K562 (cell line): ENCODE measurements around the gene TPX2. TPM values are rescaled to one million over a fixed set of nuclear protein-coding genes. Genes with fewer than 3 reads are reported as not detected.
A peak's percentile ranks its signal among the peaks of the same experiment; 100 is the strongest.

Source experiments
- CSDE1 ChIP-seq, 2 experiments: fragments of 450-650 bp; IDR thresholded peaks; 2 replicates each; pipeline ENCODE4 v1.6.1; 2016; ENCODE audit warnings: mild to moderate bottlenecking in 1 of 2
- DACH1 ChIP-seq: fragments of 450-650 bp; IDR thresholded peaks from 2 replicates; pipeline ENCODE4 v1.6.1; 2018; ENCODE audit not compliant: partially characterized antibody
- ELK3 ChIP-seq: fragments of 450-650 bp; formaldehyde crosslinking; IDR thresholded peaks from 2 replicates; pipeline ENCODE4 v1.4.0; 2020; ENCODE audit warnings: mild to moderate bottlenecking
- FOXP4 ChIP-seq: sonication (generic); formaldehyde crosslinking; IDR thresholded peaks from 2 replicates; pipeline ENCODE4 v1.8.0; 2022; ENCODE audit warnings: mild to moderate bottlenecking, missing genetic modification reagents, borderline replicate concordance
- GATA2 ChIP-seq: sonication (generic); formaldehyde crosslinking; IDR thresholded peaks from 2 replicates; pipeline ENCODE4 v1.4.0; 2020; ENCODE audit warnings: mild to moderate bottlenecking, missing genetic modification reagents
- GTF3C2 ChIP-seq: IDR thresholded peaks from 3 replicates; pipeline ENCODE4 v1.6.1; 2011; ENCODE audit warnings: borderline replicate concordance, mild to moderate bottlenecking, moderate library complexity; ENCODE audit not compliant: insufficient read length; ENCODE audit errors: extremely low read depth
- HDGF ChIP-seq: fragments of 450-650 bp; IDR thresholded peaks from 2 replicates; pipeline ENCODE4 v1.6.1; 2016
- MAX ChIP-seq: sonication (generic); formaldehyde crosslinking; IDR thresholded peaks from 2 replicates; pipeline ENCODE4 v1.9.0; 2022; ENCODE audit warnings: mild to moderate bottlenecking, missing genetic modification reagents
- MCM2 ChIP-seq: fragments of 450-650 bp; IDR thresholded peaks from 2 replicates; pipeline ENCODE4 v1.6.1; 2017; ENCODE audit warnings: low read depth, mild to moderate bottlenecking
- NCOA4 ChIP-seq: fragments of 450-650 bp; IDR thresholded peaks from 2 replicates; pipeline ENCODE4 v1.6.1; 2018; ENCODE audit warnings: mild to moderate bottlenecking; ENCODE audit not compliant: partially characterized antibody
- NFATC3 ChIP-seq: fragments of 450-650 bp; IDR thresholded peaks from 2 replicates; pipeline ENCODE4 v1.6.1; 2017; ENCODE audit warnings: mild to moderate bottlenecking
- SIN3A ChIP-seq, 2 experiments: fragments of 150-350 bp in 1 of 2; IDR thresholded peaks; 2 replicates each; pipeline ENCODE4 v1.6.1; 2011 to 2016; ENCODE audit warnings: borderline replicate concordance in 2 of 2, low read depth in 2 of 2, low read length in 2 of 2, mild to moderate bottlenecking in 2 of 2, moderate library complexity in 2 of 2; ENCODE audit not compliant: control insufficient read depth in 1 of 2
- TCF7 ChIP-seq: sonication (generic); IDR thresholded peaks from 2 replicates; pipeline ENCODE4 v1.6.1; 2016; ENCODE audit warnings: antibody characterized with exemption, borderline replicate concordance
- TRIM25 ChIP-seq: fragments of 450-650 bp; IDR thresholded peaks from 2 replicates; pipeline ENCODE4 v1.7.0; 2016; ENCODE audit warnings: borderline replicate concordance
- ZBTB8A ChIP-seq: fragments of 450-650 bp; IDR thresholded peaks from 2 replicates; pipeline ENCODE4 v1.6.1; 2018; ENCODE audit warnings: mild to moderate bottlenecking, moderate library complexity; ENCODE audit not compliant: partially characterized antibody
- ZNF146 ChIP-seq: IDR thresholded peaks from one replicate; pipeline ENCODE4 v1.6.1; 2018; ENCODE audit warnings: missing compliant biosample characterization; ENCODE audit not compliant: unreplicated experiment
- ZNF174 ChIP-seq: fragments of 250-450 bp; sonication (Bioruptor Pico); IDR thresholded peaks from 2 replicates; pipeline ENCODE4 v1.4.0; 2020; ENCODE audit warnings: mild to moderate bottlenecking
- ZNF764 ChIP-seq: fragments of 250-450 bp; sonication (Bioruptor Pico); IDR thresholded peaks from 2 replicates; pipeline ENCODE4 v1.4.0; 2020; ENCODE audit warnings: low read depth, mild to moderate bottlenecking, moderate library complexity
- polyA plus RNA-seq, 8 experiments: library from polyadenylated mRNA; depleted of rRNA in 4 of 8; stranded (reverse) in 5 of 8; unstranded in 3 of 8; fragments of >200 nt; fragmentation: Nextera tagmentation in 2 of 8; fragmentation: Illumina TruSeq in 1 of 8; extraction: Ambion mirVana in 2 of 8; extraction: Trizol in 1 of 8; gene quantifications; 2 replicates each; pipeline versions ENCODE4 v1.2.1 to v1.2.3, GENCODE V29; 2011 to 2014; ENCODE audit warnings: inconsistent platforms in 1 of 8, missing spikeins in 1 of 8
- total RNA-seq, 7 experiments: library from RNA; depleted of rRNA in 6 of 7; stranded (reverse); fragments of >200 nt in 6 of 7; fragmentation: Illumina TruSeq in 2 of 7; extraction: Trizol in 2 of 7; gene quantifications; 2 replicates each; pipeline versions ENCODE4 v1.2.1 to v1.2.3, GENCODE V29; 2011 to 2021; ENCODE audit warnings: low replicate concordance in 1 of 7

Gene TPX2
- total and polyA plus RNA-seq, 9 of the 15 experiments (the other 6 are each of a cell fraction or from before 2014, with no cell fraction given) = 48.0 to 241 (median 133) TPM

GRCh38 chr20:31723319-31724078, 15.6 kb upstream of the TPX2 start (continued):
- no peak for TF ChIP-seq ELK3 (CRISPR knock-in tag)
- no peak for TF ChIP-seq TCF7
- no peak for TF ChIP-seq ZBTB8A
- TF ChIP-seq MAX (CRISPR knock-in tag) = no peak
- no peak for TF ChIP-seq GTF3C2
- TF ChIP-seq GATA2 (CRISPR knock-in tag) = no peak
- no peak for TF ChIP-seq ZNF174 (CRISPR knock-in tag)
- TF ChIP-seq HDGF = no peak
- no peak for TF ChIP-seq SIN3A (IDR thresholded peaks at IDR 0.05; ENCODE audit: borderline replicate concordance in 2 of 2, control insufficient read depth in 1 of 2, low read depth in 2 of 2, low read length in 2 of 2)
- TF ChIP-seq TRIM25 = no peak
- TF ChIP-seq CSDE1 (IDR thresholded peaks at IDR 0.05) = peak in 1 of 2 experiments; percentile 97; a peak in 2 of 4 replicates
- TF ChIP-seq MCM2 = no peak
- peak; percentile 84; the same call in 1 of the 2 replicates for TF ChIP-seq NFATC3
- TF ChIP-seq FOXP4 = no peak
- peak; percentile 54; the same call in 1 of the 2 replicates for TF ChIP-seq ZNF764 (CRISPR knock-in tag)
- TF ChIP-seq ZNF146 (CRISPR knock-in tag) = no peak
- TF ChIP-seq DACH1 = no peak
- no peak for TF ChIP-seq NCOA4
